ENCODE data around the gene RPS24. TPM values are rescaled to one million over a fixed set of nuclear protein-coding genes. Genes with fewer than 3 reads are reported as not detected.

Gene RPS24
- total and polyA plus RNA-seq, 2 experiments from 2014 or later: 2,362 to 3,638 TPM

GRCh38 chr10:78019264-78019663 lies 14.4 kb upstream of the RPS24 start:
- H3K4me1 Mint-ChIP-seq: no peaks in the 10 kb centered on the region
- ATAC-seq: no peak
- peaks cover 91% of the 10 kb centered on the region for H3K36me3 Mint-ChIP-seq (ENCODE audit: low read depth)
- no peak for TF ChIP-seq ZNF331 (CRISPR knock-in tag; IDR thresholded peaks at IDR 0.05; ENCODE audit: low read depth)
- TF ChIP-seq ETS1 (IDR thresholded peaks at IDR 0.05): no peak
- DNase-seq (ENCODE audit: low spot score): no peak
- Histone ChIP-seq H4K20me1 (replicated peaks; ENCODE audit: insufficient read depth) (peaks cover 11% of the 10 kb centered on the region), H3F3A (replicated peaks; ENCODE audit: low read depth) (no peaks in the 10 kb centered on the region), H2AFZ (no peak overlapping the region), H3K27me3 (ENCODE audit: insufficient read depth) (no peaks in the 10 kb centered on the region), H3K4me2 (no peak overlapping the region), H3K36me3 (ENCODE audit: insufficient read depth) (peaks cover 94% of the 10 kb centered on the region), H3K4me3 (no peak overlapping the region), H3K27ac (ENCODE audit: low read depth) (no peak overlapping the region), H3K4me1 (ENCODE audit: insufficient read depth) (no peaks in the 10 kb centered on the region), H3K79me2 (replicated peaks; ENCODE audit: insufficient read depth) (no peaks in the 10 kb centered on the region), H3K9me2 (ENCODE audit: insufficient read depth) (no peaks in the 10 kb centered on the region)
- no peak overlapping the region for H3K4me3 Mint-ChIP-seq
- peaks cover 2% of the 10 kb centered on the region for H3K27me3 Mint-ChIP-seq (ENCODE audit: insufficient read depth, low read depth, poor library complexity)
- no peak overlapping the region for H3K27ac Mint-ChIP-seq
- H3K9me3 Mint-ChIP-seq: no peaks in the 10 kb centered on the region

GRCh38 chr10:78021201-78021600 lies 12.5 kb upstream of the RPS24 start:
- H3K27me3 Mint-ChIP-seq (ENCODE audit: insufficient read depth, low read depth, poor library complexity): peaks cover 2% of the 10 kb centered on the region
- no peak overlapping the region for H2AFZ ChIP-seq
- no peak overlapping the region for H3K27ac Mint-ChIP-seq
- H3K4me3 ChIP-seq: no peak overlapping the region
- no peaks in the 10 kb centered on the region for H3K9me2 ChIP-seq (ENCODE audit: insufficient read depth)
- H3K4me3 Mint-ChIP-seq: no peak overlapping the region
- no peaks in the 10 kb centered on the region for H3K4me1 ChIP-seq (ENCODE audit: insufficient read depth)
- H3K4me1 Mint-ChIP-seq: no peaks in the 10 kb centered on the region
- H3F3A ChIP-seq (replicated peaks; ENCODE audit: low read depth): 0 out of 2 replicates have a peak, but pooled peaks cover 2% of the 10 kb centered on the region
- peaks cover 97% of the 10 kb centered on the region for H3K36me3 ChIP-seq (ENCODE audit: insufficient read depth)
- H3K27ac ChIP-seq (ENCODE audit: low read depth): no peak overlapping the region
- no peaks in the 10 kb centered on the region; the same call in 1 of the 2 replicates for H3K79me2 ChIP-seq (replicated peaks; ENCODE audit: insufficient read depth)
- no peak for TF ChIP-seq EZH2phosphoT487 (IDR thresholded peaks at IDR 0.05; ENCODE audit: unreplicated experiment)
- no peak for TF ChIP-seq STAT1 (IDR thresholded peaks at IDR 0.05; ENCODE audit: unreplicated experiment)
- no peak for TF ChIP-seq ZNF462 (CRISPR knock-in tag; IDR thresholded peaks at IDR 0.05)
- TF ChIP-seq CTCF (conservative IDR thresholded peaks at IDR 0.05; ENCODE audit: low read depth in 2 of 2): no peak
- no peak for TF ChIP-seq NANOG (IDR thresholded peaks at IDR 0.05; ENCODE audit: borderline replicate concordance)
- no peak for TF ChIP-seq REST (IDR thresholded peaks at IDR 0.05; ENCODE audit: unreplicated experiment)
- no peak for TF ChIP-seq CREB1 (CRISPR knock-in tag; IDR thresholded peaks at IDR 0.05; ENCODE audit: low read depth)
- H4K20me1 ChIP-seq (replicated peaks; ENCODE audit: insufficient read depth): peaks cover 11% of the 10 kb centered on the region
- no peaks in the 10 kb centered on the region for H3K27me3 ChIP-seq (ENCODE audit: insufficient read depth)
- no peaks in the 10 kb centered on the region for H3K9me3 Mint-ChIP-seq
- H3K36me3 Mint-ChIP-seq (ENCODE audit: low read depth): peaks cover 95% of the 10 kb centered on the region
- ATAC-seq (no peak), DNase-seq (ENCODE audit: low spot score) (no peak)
- H3K4me2 ChIP-seq: no peak overlapping the region
